GM12878 (cell line): ENCODE measurements around the gene EEFSEC.

Source experiments
- CTCF ChIP-seq, 3 experiments: IDR thresholded peaks in 2 of 3; conservative IDR thresholded peaks in 1 of 3; 2 replicates each; pipeline ENCODE4 v1.5.1; 2011; ENCODE audit warnings: low read depth in 3 of 3, low read length in 3 of 3, mild to moderate bottlenecking in 3 of 3, control low read depth in 2 of 3, moderate library complexity in 2 of 3, inconsistent platforms in 1 of 3, mixed read lengths in 1 of 3; ENCODE audit not compliant: control insufficient read depth in 2 of 3, insufficient read depth in 1 of 3; ENCODE audit errors: extremely low read depth in 1 of 3
- MXI1 ChIP-seq: fragments of 150-350 bp; IDR thresholded peaks from 2 replicates; pipeline ENCODE4 v1.6.1; 2011; ENCODE audit warnings: low read depth, mild to moderate bottlenecking, inconsistent platforms, low read length, improper control_type of control experiment

- TF ChIP-seq CTCF (IDR thresholded peaks at IDR 0.05 in 2 of 3, conservative IDR thresholded peaks at IDR 0.05 in 1 of 3; ENCODE audit: control insufficient read depth in 2 of 3, extremely low read depth in 1 of 3, insufficient read depth in 1 of 3, low read depth in 3 of 3, low read length in 3 of 3) (no peak), MXI1 (no peak)
Observed at GRCh38 chr3:128432301-128432970, 279.2 kb downstream of the EEFSEC start.
